ENCODE data around the gene SMC3.
"Not testable (repeated sequence)": the region's sequence is repeated elsewhere in the genome, so short reads cannot be mapped to it uniquely, and the experiment has no call there.

Gene SMC3

GRCh38 chr10:110616493-110617033, 49.1 kb downstream of the SMC3 start:
- TF ChIP-seq, protein P1, sequence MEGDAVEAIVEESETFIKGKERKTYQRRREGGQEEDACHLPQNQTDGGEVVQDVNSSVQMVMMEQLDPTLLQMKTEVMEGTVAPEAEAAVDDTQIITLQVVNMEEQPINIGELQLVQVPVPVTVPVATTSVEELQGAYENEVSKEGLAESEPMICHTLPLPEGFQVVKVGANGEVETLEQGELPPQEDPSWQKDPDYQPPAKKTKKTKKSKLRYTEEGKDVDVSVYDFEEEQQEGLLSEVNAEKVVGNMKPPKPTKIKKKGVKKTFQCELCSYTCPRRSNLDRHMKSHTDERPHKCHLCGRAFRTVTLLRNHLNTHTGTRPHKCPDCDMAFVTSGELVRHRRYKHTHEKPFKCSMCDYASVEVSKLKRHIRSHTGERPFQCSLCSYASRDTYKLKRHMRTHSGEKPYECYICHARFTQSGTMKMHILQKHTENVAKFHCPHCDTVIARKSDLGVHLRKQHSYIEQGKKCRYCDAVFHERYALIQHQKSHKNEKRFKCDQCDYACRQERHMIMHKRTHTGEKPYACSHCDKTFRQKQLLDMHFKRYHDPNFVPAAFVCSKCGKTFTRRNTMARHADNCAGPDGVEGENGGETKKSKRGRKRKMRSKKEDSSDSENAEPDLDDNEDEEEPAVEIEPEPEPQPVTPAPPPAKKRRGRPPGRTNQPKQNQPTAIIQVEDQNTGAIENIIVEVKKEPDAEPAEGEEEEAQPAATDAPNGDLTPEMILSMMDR (conservative IDR thresholded peaks at IDR 0.05; ENCODE audit: low read length), result no peak
- DNase-seq (ENCODE audit: low read depth), result no peak
- H3K4me3 ChIP-seq (ENCODE audit: low read length), result no peak overlapping the region

DNA sequence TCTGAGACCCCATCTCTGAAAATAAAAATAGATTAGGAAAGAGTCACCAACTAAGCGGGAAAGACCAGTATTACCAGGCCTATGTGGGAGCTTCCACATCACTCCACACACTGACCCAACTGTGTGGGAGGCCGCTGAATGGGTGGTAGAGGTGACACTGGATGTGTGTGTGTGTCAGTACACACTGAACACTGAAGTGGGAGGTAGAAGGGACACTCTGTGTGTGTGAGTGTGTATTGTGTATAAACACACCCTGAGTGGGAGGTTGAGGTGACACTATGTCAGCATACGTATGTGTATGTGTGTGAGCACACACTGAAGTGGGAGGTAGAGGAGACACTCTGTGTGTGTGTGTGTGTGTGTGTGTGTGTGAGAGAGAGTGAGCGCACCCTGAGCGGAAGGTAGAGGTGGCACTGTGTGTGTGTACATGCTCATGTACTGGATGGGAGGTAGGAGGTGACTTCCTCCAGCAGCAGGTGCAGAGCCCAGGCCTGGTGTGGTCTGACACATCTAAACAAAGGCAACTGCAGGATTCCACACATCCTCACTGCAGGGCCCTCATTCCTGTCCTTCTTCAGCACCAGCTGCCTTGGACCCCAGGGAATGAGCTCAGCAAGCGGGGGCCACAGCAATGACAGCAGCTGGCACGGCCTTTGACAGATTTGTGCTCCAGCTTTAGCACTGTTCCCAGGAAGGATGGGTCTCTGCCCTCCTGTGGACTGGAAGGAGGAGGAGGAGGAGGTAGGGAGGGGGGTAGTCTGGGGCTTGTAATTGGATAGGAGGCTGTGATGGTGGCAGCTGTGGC, 50.1 kb downstream of the SMC3 start:
- no peak overlapping the region for H3K4me3 ChIP-seq (ENCODE audit: low read length)
- TF ChIP-seq, protein P1 (conservative IDR thresholded peaks at IDR 0.05; ENCODE audit: low read length), result no peak
- DNase-seq (ENCODE audit: low read depth), result no peak

DNA sequence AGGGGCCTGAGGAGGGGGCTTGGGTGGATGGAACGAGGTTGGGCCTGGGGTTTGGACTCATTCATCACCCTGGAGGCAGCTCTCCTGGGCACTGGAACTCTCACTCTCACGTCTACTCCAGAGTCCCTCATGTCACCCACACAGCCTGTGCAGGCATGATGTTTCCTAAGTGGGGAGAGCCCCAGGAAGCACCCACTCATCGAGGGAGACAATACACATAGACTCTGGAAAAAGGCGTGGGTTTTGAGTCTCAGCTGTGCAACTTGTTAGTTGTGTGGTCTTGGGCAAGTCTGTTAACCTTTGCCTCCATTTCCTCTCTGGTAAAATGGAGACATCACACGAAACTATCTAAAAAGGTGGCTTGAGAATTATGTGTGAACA, 50.7 kb downstream of the SMC3 start:
- no peak overlapping the region for H3K4me3 ChIP-seq (ENCODE audit: low read length)
- no peak for DNase-seq (ENCODE audit: low read depth)
- TF ChIP-seq, protein P1 (conservative IDR thresholded peaks at IDR 0.05; ENCODE audit: low read length), result no peak

DNA sequence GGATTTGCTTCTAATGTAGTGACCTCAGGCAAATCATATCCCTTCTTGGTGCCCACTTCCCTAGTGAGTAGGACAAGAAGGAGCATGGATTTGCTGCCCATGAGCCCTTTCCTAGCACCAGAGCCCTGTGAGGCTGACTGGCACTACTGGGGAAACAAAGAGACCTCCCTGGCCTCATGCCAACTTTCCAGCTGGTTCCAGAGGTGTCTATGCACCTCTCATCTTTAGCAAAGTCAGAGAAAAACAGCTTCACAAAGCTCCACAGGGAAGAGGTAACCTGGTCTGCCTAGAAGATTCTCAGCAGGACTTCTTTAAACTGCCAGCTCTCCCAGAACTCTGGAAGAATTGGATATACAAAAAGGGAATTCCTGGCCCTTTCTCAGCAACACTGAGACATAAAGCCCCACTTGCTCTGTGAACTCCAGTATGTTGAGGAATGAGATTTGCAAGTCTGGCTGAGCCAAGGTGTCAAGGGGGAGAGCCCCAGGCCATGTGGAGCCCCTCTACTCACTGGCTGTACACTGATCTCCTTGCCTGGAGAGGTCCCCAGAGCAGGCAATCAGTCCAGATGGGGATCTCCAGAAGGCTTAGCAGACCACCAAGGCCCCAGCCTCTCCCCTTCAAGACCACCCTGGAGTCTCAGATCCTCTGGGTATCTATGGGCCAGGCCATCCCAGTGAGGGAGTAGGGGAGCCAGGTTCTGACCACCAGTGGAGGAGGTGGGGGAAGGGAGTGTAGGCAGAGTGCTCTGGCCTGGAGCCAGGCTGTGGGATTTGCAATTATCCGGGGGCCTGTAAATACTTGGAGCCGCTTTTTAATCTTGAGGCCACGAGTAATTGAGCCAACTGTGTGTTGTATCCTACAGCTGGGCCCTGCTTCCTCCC, 52.3 kb downstream of the SMC3 start:
- TF ChIP-seq, protein P1 (conservative IDR thresholded peaks at IDR 0.05; ENCODE audit: low read length), result no peak
- no peak for DNase-seq (ENCODE audit: low read depth)

GRCh38 chr10:110620398-110620719, 52.9 kb downstream of the SMC3 start:
- H3K4me3 ChIP-seq (ENCODE audit: low read length), result no peak overlapping the region
- TF ChIP-seq, protein P1 (conservative IDR thresholded peaks at IDR 0.05; ENCODE audit: low read length), result no peak
- DNase-seq (ENCODE audit: low read depth), result no peak

More for the DNA sequence above, 52.3 kb downstream of the SMC3 start:
- no peak overlapping the region for H3K4me3 ChIP-seq (ENCODE audit: low read length)

GRCh38 chr10:110623316-110623715, 55.8 kb downstream of the SMC3 start:
- not testable (repeated sequence) for H3K4me3 ChIP-seq (ENCODE audit: low read length); DNase-seq (ENCODE audit: low read depth)

GRCh38 chr10:110625356-110625894, 57.9 kb downstream of the SMC3 start:
- no peak overlapping the region for H3K4me3 ChIP-seq (ENCODE audit: low read length)
- TF ChIP-seq, protein P1 (conservative IDR thresholded peaks at IDR 0.05; ENCODE audit: low read length), result no peak
- no peak for DNase-seq (ENCODE audit: low read depth)
